ENCODE measurements around the gene INSC.

Gene INSC

GRCh38 chr11:15093432-15093831, 21.3 kb upstream of the INSC start:
- Histone ChIP-seq H3K9ac (ENCODE audit: low read depth, low read length) (no peak overlapping the region), H3K4me3 (ENCODE audit: low read length) (no peak overlapping the region), H3K27me3 (ENCODE audit: control insufficient read depth, insufficient read depth, low read length) (peaks cover 8% of the 10 kb centered on the region), H3K9me3 (replicated peaks; ENCODE audit: low read length) (no peaks in the 10 kb centered on the region), H3K4me2 (ENCODE audit: low read length) (no peak overlapping the region), H3K36me3 (ENCODE audit: insufficient read depth, low read length) (no peaks in the 10 kb centered on the region), H3K4me1 (ENCODE audit: control insufficient read depth, insufficient read depth, low read length) (no peaks in the 10 kb centered on the region)

- no peaks in the 10 kb centered on the region for H3K9me3 ChIP-seq (replicated peaks; ENCODE audit: low read length)
- no peak overlapping the region for H3K4me2 ChIP-seq (ENCODE audit: low read length)
- no peaks in the 10 kb centered on the region for H3K4me1 ChIP-seq (ENCODE audit: control insufficient read depth, insufficient read depth, low read length)
- no peak overlapping the region for H3K9ac ChIP-seq (ENCODE audit: low read depth, low read length)
- H3K4me3 ChIP-seq (ENCODE audit: low read length): no peak overlapping the region
- H3K27me3 ChIP-seq (ENCODE audit: control insufficient read depth, insufficient read depth, low read length): no peaks in the 10 kb centered on the region
- H3K36me3 ChIP-seq (ENCODE audit: insufficient read depth, low read length): no peaks in the 10 kb centered on the region
Observed at GRCh38 chr11:15095736-15096228, 18.9 kb upstream of the INSC start.

GRCh38 chr11:15097411-15097810, 17.3 kb upstream of the INSC start:
- Histone ChIP-seq H3K9ac (ENCODE audit: low read depth, low read length) (no peak overlapping the region), H3K4me2 (ENCODE audit: low read length) (no peak overlapping the region), H3K9me3 (replicated peaks; ENCODE audit: low read length) (no peaks in the 10 kb centered on the region), H3K4me1 (ENCODE audit: control insufficient read depth, insufficient read depth, low read length) (peaks cover 6% of the 10 kb centered on the region), H3K36me3 (ENCODE audit: insufficient read depth, low read length) (no peaks in the 10 kb centered on the region), H3K4me3 (ENCODE audit: low read length) (no peak overlapping the region), H3K27me3 (ENCODE audit: control insufficient read depth, insufficient read depth, low read length) (no peaks in the 10 kb centered on the region)

- Histone ChIP-seq H3K9ac (ENCODE audit: low read depth, low read length) (no peak overlapping the region), H3K4me3 (ENCODE audit: low read length) (no peak overlapping the region), H3K9me3 (replicated peaks; ENCODE audit: low read length) (no peaks in the 10 kb centered on the region), H3K4me1 (ENCODE audit: control insufficient read depth, insufficient read depth, low read length) (peaks cover 13% of the 10 kb centered on the region), H3K36me3 (ENCODE audit: insufficient read depth, low read length) (no peaks in the 10 kb centered on the region), H3K4me2 (ENCODE audit: low read length) (no peak overlapping the region), H3K27me3 (ENCODE audit: control insufficient read depth, insufficient read depth, low read length) (no peaks in the 10 kb centered on the region)
Observed at GRCh38 chr11:15099267-15099666, 15.5 kb upstream of the INSC start.

GRCh38 chr11:15101072-15101709, 13.5 kb upstream of the INSC start:
- H3K4me3 ChIP-seq (ENCODE audit: low read length): no peak overlapping the region
- no peaks in the 10 kb centered on the region for H3K36me3 ChIP-seq (ENCODE audit: insufficient read depth, low read length)
- peak overlapping the region; percentile 16 for H3K4me2 ChIP-seq (ENCODE audit: low read length)
- peak overlapping the region; percentile 17 for H3K9ac ChIP-seq (ENCODE audit: low read depth, low read length)
- H3K4me1 ChIP-seq (ENCODE audit: control insufficient read depth, insufficient read depth, low read length): peaks cover 32% of the 10 kb centered on the region
- no peaks in the 10 kb centered on the region for H3K27me3 ChIP-seq (ENCODE audit: control insufficient read depth, insufficient read depth, low read length)
- H3K9me3 ChIP-seq (replicated peaks; ENCODE audit: low read length): no peaks in the 10 kb centered on the region

- Histone ChIP-seq H3K9ac (ENCODE audit: low read depth, low read length) (no peak overlapping the region), H3K36me3 (ENCODE audit: insufficient read depth, low read length) (no peaks in the 10 kb centered on the region), H3K4me2 (ENCODE audit: low read length) (no peak overlapping the region), H3K4me1 (ENCODE audit: control insufficient read depth, insufficient read depth, low read length) (peaks cover 57% of the 10 kb centered on the region), H3K9me3 (replicated peaks; ENCODE audit: low read length) (no peaks in the 10 kb centered on the region), H3K4me3 (ENCODE audit: low read length) (no peak overlapping the region), H3K27me3 (ENCODE audit: control insufficient read depth, insufficient read depth, low read length) (no peaks in the 10 kb centered on the region)
Observed at GRCh38 chr11:15104166-15104565, 10.6 kb upstream of the INSC start.

GRCh38 chr11:15106201-15106965, 8.3 kb upstream of the INSC start:
- Histone ChIP-seq H3K36me3 (ENCODE audit: insufficient read depth, low read length) (no peaks in the 10 kb centered on the region), H3K4me2 (ENCODE audit: low read length) (peak overlapping the region; percentile 79), H3K4me1 (ENCODE audit: control insufficient read depth, insufficient read depth, low read length) (peaks cover 54% of the 10 kb centered on the region), H3K27me3 (ENCODE audit: control insufficient read depth, insufficient read depth, low read length) (no peaks in the 10 kb centered on the region), H3K9me3 (replicated peaks; ENCODE audit: low read length) (no peaks in the 10 kb centered on the region), H3K9ac (ENCODE audit: low read depth, low read length) (peak overlapping the region; percentile 45), H3K4me3 (ENCODE audit: low read length) (peak overlapping the region; percentile 46)

- Histone ChIP-seq H3K27me3 (ENCODE audit: control insufficient read depth, insufficient read depth, low read length) (no peaks in the 10 kb centered on the region), H3K4me3 (ENCODE audit: low read length) (no peak overlapping the region), H3K9me3 (replicated peaks; ENCODE audit: low read length) (no peaks in the 10 kb centered on the region), H3K4me2 (ENCODE audit: low read length) (peak overlapping the region; percentile 79), H3K36me3 (ENCODE audit: insufficient read depth, low read length) (no peaks in the 10 kb centered on the region), H3K4me1 (ENCODE audit: control insufficient read depth, insufficient read depth, low read length) (peaks cover 53% of the 10 kb centered on the region), H3K9ac (ENCODE audit: low read depth, low read length) (peak overlapping the region; percentile 45)
Observed at GRCh38 chr11:15107730-15108515, 6.8 kb upstream of the INSC start.

GRCh38 chr11:15108592-15109130, 6.1 kb upstream of the INSC start:
- Histone ChIP-seq H3K36me3 (ENCODE audit: insufficient read depth, low read length) (no peaks in the 10 kb centered on the region), H3K4me1 (ENCODE audit: control insufficient read depth, insufficient read depth, low read length) (peaks cover 59% of the 10 kb centered on the region), H3K27me3 (ENCODE audit: control insufficient read depth, insufficient read depth, low read length) (no peaks in the 10 kb centered on the region), H3K4me3 (ENCODE audit: low read length) (no peak overlapping the region), H3K4me2 (ENCODE audit: low read length) (no peak overlapping the region), H3K9me3 (replicated peaks; ENCODE audit: low read length) (no peaks in the 10 kb centered on the region), H3K9ac (ENCODE audit: low read depth, low read length) (no peak overlapping the region)

- H3K9me3 ChIP-seq (replicated peaks; ENCODE audit: low read length): no peaks in the 10 kb centered on the region
- H3K27me3 ChIP-seq (ENCODE audit: control insufficient read depth, insufficient read depth, low read length): no peaks in the 10 kb centered on the region
- H3K36me3 ChIP-seq (ENCODE audit: insufficient read depth, low read length): no peaks in the 10 kb centered on the region
- H3K4me1 ChIP-seq (ENCODE audit: control insufficient read depth, insufficient read depth, low read length): peaks cover 56% of the 10 kb centered on the region
- no peak overlapping the region for H3K9ac ChIP-seq (ENCODE audit: low read depth, low read length)
- no peak overlapping the region for H3K4me3 ChIP-seq (ENCODE audit: low read length)
- no peak overlapping the region for H3K4me2 ChIP-seq (ENCODE audit: low read length)
Observed at GRCh38 chr11:15109602-15110001, 5.1 kb upstream of the INSC start.

GRCh38 chr11:15111215-15111614, 3.5 kb upstream of the INSC start:
- Histone ChIP-seq H3K9ac (ENCODE audit: low read depth, low read length) (no peak overlapping the region), H3K4me2 (ENCODE audit: low read length) (no peak overlapping the region), H3K4me3 (ENCODE audit: low read length) (no peak overlapping the region), H3K27me3 (ENCODE audit: control insufficient read depth, insufficient read depth, low read length) (no peaks in the 10 kb centered on the region), H3K9me3 (replicated peaks; ENCODE audit: low read length) (no peaks in the 10 kb centered on the region), H3K4me1 (ENCODE audit: control insufficient read depth, insufficient read depth, low read length) (peaks cover 54% of the 10 kb centered on the region), H3K36me3 (ENCODE audit: insufficient read depth, low read length) (no peaks in the 10 kb centered on the region)
